Right atrium auricular region (tissue), 2 donors: Measurements from ENCODE around the gene LIG3. TPM values are rescaled to one million over a fixed set of nuclear protein-coding genes. Genes with fewer than 3 reads are reported as not detected.
A peak's percentile ranks its signal among the peaks of the same experiment; 100 is the strongest.

Source experiments
- DNase-seq: peaks from one replicate; pipeline ENCODE4 v3.0.0-alpha.2; 2019; ENCODE audit warnings: low spot score
- H3K27ac ChIP-seq, 2 donors: fragments of 200-600 bp; sonication (generic); 1 replicate in 1 of 2; 2 replicates in 1 of 2; pipeline ENCODE4 v1.5.1; 2016 to 2019
- H3K27me3 ChIP-seq, 2 donors: fragments of 200-600 bp; sonication (generic); one replicate each; pipeline versions ENCODE4 v1.5.1 to v1.6.0; 2017 to 2019
- H3K36me3 ChIP-seq: fragments of 200-600 bp; sonication (generic); one replicate; pipeline ENCODE4 v1.5.1; 2016
- H3K4me1 ChIP-seq, 2 donors: fragments of 200-600 bp; sonication (generic); one replicate each; pipeline versions ENCODE4 v1.5.1 to v1.6.0; 2017 to 2019
- H3K4me3 ChIP-seq, 2 donors: fragments of 200-600 bp; sonication (generic); 1 replicate in 1 of 2; 2 replicates in 1 of 2; pipeline ENCODE4 v1.5.1; 2017 to 2019; ENCODE audit warnings: mild to moderate bottlenecking in 1 of 2, moderate library complexity in 1 of 2
- H3K9me3 ChIP-seq, 2 donors: fragments of 200-600 bp; sonication (generic); one replicate each; pipeline ENCODE4 v1.5.1; 2019
- total RNA-seq, 2 donors: library from RNA; depleted of rRNA; stranded (reverse); fragments of >200 nt; gene quantifications; one replicate each; pipeline ENCODE4 v1.1.0, GENCODE V29; 2016
- TF ChIP-seq, protein P1 (sequence below), 2 donors: fragments of 200-600 bp; sonication (generic); IDR thresholded peaks; one replicate each; pipeline ENCODE4 v1.5.1; 2019; ENCODE audit warnings: antibody characterized with exemption in 2 of 2

LIG3 gene
- total RNA-seq, 2 donors from 2014 or later = 12.0 to 17.1 TPM

DNA sequence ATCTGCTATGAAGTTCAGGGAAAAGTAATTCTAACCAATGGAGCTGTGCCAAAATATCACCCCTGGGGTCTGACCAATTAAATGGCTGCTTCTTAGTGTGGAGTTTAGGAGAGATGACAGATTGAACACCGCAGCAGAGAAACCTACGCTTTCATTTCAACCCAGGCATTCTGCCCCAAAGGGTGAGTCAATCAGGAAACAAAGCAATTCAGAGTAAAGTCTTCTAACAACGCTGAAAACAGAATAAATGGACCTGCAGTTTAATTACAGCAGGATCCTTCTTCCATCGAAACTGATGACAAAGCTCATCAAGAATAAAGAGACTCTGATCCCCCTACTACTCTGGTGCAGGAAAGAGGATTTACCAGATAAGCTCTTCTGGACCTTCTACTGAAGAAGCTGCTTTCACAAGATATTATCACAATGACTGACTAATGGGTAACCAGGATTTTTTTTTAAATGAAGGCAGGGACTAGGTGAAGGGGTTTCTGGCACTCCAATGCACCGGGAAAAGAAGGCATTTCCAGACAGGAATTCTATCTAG lies 66.5 kb downstream of the LIG3 start:
- Histone ChIP-seq H3K27me3 (no peaks in the 10 kb centered on the region), H3K9me3 (no peaks in the 10 kb centered on the region), H3K4me3 (no peak overlapping the region), H3K4me1 (peaks cover 0 to 16% of the 10 kb centered on the region in 2 donors), H3K27ac (no peak overlapping the region), H3K36me3 (no peaks in the 10 kb centered on the region)
- DNase-seq = no peak
- TF ChIP-seq, protein P1, sequence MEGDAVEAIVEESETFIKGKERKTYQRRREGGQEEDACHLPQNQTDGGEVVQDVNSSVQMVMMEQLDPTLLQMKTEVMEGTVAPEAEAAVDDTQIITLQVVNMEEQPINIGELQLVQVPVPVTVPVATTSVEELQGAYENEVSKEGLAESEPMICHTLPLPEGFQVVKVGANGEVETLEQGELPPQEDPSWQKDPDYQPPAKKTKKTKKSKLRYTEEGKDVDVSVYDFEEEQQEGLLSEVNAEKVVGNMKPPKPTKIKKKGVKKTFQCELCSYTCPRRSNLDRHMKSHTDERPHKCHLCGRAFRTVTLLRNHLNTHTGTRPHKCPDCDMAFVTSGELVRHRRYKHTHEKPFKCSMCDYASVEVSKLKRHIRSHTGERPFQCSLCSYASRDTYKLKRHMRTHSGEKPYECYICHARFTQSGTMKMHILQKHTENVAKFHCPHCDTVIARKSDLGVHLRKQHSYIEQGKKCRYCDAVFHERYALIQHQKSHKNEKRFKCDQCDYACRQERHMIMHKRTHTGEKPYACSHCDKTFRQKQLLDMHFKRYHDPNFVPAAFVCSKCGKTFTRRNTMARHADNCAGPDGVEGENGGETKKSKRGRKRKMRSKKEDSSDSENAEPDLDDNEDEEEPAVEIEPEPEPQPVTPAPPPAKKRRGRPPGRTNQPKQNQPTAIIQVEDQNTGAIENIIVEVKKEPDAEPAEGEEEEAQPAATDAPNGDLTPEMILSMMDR (IDR thresholded peaks at IDR 0.05) = no peak

DNA sequence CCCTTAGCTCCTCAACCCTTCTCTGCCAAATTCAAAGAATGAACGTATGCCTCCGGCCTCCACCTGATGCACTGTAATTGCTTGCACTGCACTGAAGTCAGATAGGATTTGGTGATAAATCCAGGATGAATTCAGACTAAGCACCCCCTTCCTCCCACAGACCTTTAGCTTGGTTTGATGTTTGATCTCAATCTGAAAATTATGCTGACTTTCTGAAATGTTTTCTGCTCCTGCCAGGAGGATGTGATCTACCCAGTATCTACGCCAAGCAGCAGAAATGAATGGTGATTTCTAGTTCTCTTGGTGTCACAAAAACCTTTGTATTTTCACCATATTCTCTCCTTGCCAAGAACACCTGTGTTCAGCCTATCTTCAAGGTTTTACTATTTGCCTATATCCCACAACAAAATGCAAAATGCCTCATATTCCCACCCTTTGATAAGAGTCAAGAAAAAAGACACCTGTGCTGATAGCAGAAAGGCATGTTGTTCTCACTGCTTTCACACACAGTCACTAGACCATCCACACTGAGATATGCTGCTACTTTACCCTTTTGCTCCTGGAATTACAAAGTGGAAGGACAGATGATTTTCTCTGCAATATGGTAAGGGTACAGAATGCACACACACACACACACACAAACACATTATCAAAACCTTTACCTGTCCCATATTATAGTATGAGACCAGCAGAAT lies 68.5 kb downstream of the LIG3 start:
- no peaks in the 10 kb centered on the region for H3K36me3 ChIP-seq
- DNase-seq = no peak
- no peak overlapping the region for H3K4me3 ChIP-seq
- no peaks in the 10 kb centered on the region for H3K9me3 ChIP-seq
- TF ChIP-seq, protein P1 (IDR thresholded peaks at IDR 0.05) = no peak
- peaks cover 0 to 22% of the 10 kb centered on the region in 2 donors for H3K4me1 ChIP-seq
- H3K27ac ChIP-seq = no peak overlapping the region
- H3K27me3 ChIP-seq = no peaks in the 10 kb centered on the region

DNA sequence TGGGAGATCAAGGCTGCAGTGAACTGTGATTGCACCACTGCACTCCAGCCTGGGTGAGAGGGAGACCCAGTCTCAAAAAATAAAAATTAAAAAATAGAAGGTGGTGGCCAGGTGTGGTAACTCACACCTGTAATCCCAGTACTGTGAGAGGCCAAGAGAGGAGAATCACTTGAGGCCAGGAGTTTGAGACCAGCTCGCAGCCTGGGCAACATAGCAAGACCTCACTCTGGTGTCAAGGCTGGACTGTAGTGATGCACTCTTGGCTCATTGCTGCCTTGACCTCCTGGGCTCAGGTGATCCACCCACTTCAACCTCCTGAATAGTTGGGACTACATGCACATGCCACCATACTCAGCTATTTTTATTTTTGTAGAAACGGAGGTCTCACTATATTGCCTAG lies 69.9 kb downstream of the LIG3 start:
- Histone ChIP-seq H3K36me3 (no peaks in the 10 kb centered on the region), H3K9me3 (no peaks in the 10 kb centered on the region), H3K27me3 (no peaks in the 10 kb centered on the region), H3K27ac (no peak overlapping the region), H3K4me1 (peaks cover 0 to 22% of the 10 kb centered on the region in 2 donors), H3K4me3 (no peak overlapping the region)
- no peak for DNase-seq
- TF ChIP-seq, protein P1 (IDR thresholded peaks at IDR 0.05) = no peak

DNA sequence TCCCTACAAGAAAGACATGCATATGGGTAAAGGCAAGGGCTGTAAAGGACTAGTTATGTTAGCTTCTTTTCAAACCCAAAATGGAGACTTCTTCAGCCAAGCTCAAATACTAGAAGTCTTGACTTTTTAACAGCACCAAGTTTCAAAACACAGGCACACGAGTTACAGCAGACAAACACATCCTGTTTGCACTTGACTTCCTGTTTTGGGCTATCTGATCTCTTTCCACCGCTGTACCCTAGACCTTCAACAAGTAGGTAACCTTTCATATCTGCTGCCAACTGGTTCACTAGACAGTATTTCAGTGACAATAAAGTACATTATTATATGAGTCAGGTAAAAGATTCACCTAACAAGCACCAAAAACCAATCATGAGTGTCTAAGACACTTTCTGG lies 70.9 kb downstream of the LIG3 start:
- no peak overlapping the region for H3K4me3 ChIP-seq
- H3K27me3 ChIP-seq = no peaks in the 10 kb centered on the region
- TF ChIP-seq, protein P1 (IDR thresholded peaks at IDR 0.05) = no peak
- H3K27ac ChIP-seq = peak overlapping the region; percentile 11 to 41
- DNase-seq = no peak
- no peaks in the 10 kb centered on the region for H3K9me3 ChIP-seq
- H3K36me3 ChIP-seq = no peaks in the 10 kb centered on the region
- peaks cover 0 to 22% of the 10 kb centered on the region in 2 donors for H3K4me1 ChIP-seq

DNA sequence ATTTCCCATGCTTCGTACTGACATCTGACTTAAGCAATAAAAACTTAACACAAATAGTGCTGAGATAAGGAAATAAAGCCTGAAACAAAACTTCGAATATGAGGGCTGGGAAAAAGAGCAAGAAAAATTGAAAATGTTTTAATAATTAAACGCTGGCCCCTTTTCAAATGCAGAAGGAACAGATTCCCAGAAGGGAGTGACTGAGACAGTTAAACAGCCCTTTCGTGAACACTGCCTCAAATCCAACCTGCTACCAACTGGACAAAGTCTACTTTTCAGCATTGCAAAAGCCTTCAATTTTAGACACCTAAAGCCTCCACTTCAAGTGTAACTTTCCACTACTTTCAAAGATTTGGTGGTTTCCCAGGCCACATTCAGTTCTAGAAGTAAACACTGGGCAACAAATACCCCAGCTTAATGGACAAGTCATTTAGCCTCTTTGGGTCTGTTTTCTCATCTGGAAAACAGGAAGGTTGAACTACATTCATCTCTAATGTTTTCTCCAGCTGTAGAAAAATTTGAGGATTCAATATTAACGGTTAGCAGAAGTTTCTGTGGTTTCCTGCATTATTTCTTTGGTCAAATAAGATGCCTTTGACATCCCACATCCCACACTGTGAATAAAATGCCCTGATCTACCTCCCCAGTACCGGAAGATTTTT lies 71.4 kb downstream of the LIG3 start:
- no peaks in the 10 kb centered on the region for H3K27me3 ChIP-seq
- peak overlapping the region; percentile 11 to 41 for H3K27ac ChIP-seq

More for the DNA sequence above, 71.4 kb downstream of the LIG3 start:
- no peaks in the 10 kb centered on the region for H3K9me3 ChIP-seq
- no peaks in the 10 kb centered on the region for H3K36me3 ChIP-seq
- DNase-seq = no peak
- TF ChIP-seq, protein P1 (IDR thresholded peaks at IDR 0.05) = no peak
- no peak overlapping the region for H3K4me3 ChIP-seq
- H3K4me1 ChIP-seq = peaks cover 0 to 22% of the 10 kb centered on the region in 2 donors
